ENCODE results near the gene B9D1.
"Not testable (repeated sequence)": the region's sequence is repeated elsewhere in the genome, so short reads cannot be mapped to it uniquely, and the experiment has no call there.

Gene B9D1

GRCh38 chr17:19357351-19357750 is 5.2 kb downstream of the B9D1 start:
- no peak for DNase-seq

GRCh38 chr17:19354748-19355147 is 7.8 kb downstream of the B9D1 start:
- DNase-seq: no peak

GRCh38 chr17:19353401-19353800 is 9.1 kb downstream of the B9D1 start:
- DNase-seq: not testable (repeated sequence)

GRCh38 chr17:19348806-19349205 is 13.7 kb downstream of the B9D1 start:
- DNase-seq: no peak

- DNase-seq: no peak
These were observed 14.4 kb downstream of the B9D1 start for GRCh38 chr17:19348081-19348650.

GRCh38 chr17:19347323-19348080 is 15.0 kb downstream of the B9D1 start:
- no peak for DNase-seq

GRCh38 chr17:19346351-19347255 is 15.9 kb downstream of the B9D1 start:
- no peak for DNase-seq

- no peak for DNase-seq
These were observed 16.8 kb downstream of the B9D1 start for GRCh38 chr17:19345486-19346350.

GRCh38 chr17:19345067-19345460 is 17.5 kb downstream of the B9D1 start:
- no peak for DNase-seq

- no peak for DNase-seq
These were observed 18.0 kb downstream of the B9D1 start for GRCh38 chr17:19344311-19345066.

- DNase-seq: no peak
These were observed 18.8 kb downstream of the B9D1 start for GRCh38 chr17:19343671-19344151.

GRCh38 chr17:19343256-19343630 is 19.3 kb downstream of the B9D1 start:
- DNase-seq: no peak

GRCh38 chr17:19342611-19343255 is 19.8 kb downstream of the B9D1 start:
- no peak for DNase-seq

GRCh38 chr17:19341641-19342610 is 20.6 kb downstream of the B9D1 start:
- no peak for DNase-seq

GRCh38 chr17:19341211-19341631 is 21.3 kb downstream of the B9D1 start:
- DNase-seq: no peak

GRCh38 chr17:19339341-19339815 is 23.1 kb downstream of the B9D1 start:
- no peak for DNase-seq

- DNase-seq: no peak
These were observed 24.2 kb downstream of the B9D1 start for GRCh38 chr17:19338031-19338990.

GRCh38 chr17:19337712-19338023 is 24.9 kb downstream of the B9D1 start:
- no peak for DNase-seq

Measured in cortex of kidney (tissue), 1 donor.